Prostate gland (tissue), 2 donors: ENCODE results near the gene TICRR.

Experiments used
- POLR2A ChIP-seq: fragments of 450-650 bp; IDR thresholded peaks from one replicate; pipeline ENCODE4 v1.6.1; 2016; ENCODE audit warnings: antibody characterized with exemption, mild to moderate bottlenecking
- POLR2AphosphoS5 ChIP-seq: sonication (generic); formaldehyde crosslinking; IDR thresholded peaks from one replicate; pipeline ENCODE4 v1.6.1; 2017; ENCODE audit warnings: antibody characterized with exemption
- TF ChIP-seq, protein P1 (sequence below), 4 experiments: fragments of 200-600 bp in 2 of 4; fragments of 450-650 bp in 2 of 4; sonication (generic) in 2 of 4; IDR thresholded peaks; 1 replicate in 3 of 4; 2 replicates in 1 of 4; pipeline ENCODE4 v1.5.1; 2016 to 2019; ENCODE audit warnings: antibody characterized with exemption in 4 of 4, mild to moderate bottlenecking in 2 of 4, moderate library complexity in 2 of 4

DNA sequence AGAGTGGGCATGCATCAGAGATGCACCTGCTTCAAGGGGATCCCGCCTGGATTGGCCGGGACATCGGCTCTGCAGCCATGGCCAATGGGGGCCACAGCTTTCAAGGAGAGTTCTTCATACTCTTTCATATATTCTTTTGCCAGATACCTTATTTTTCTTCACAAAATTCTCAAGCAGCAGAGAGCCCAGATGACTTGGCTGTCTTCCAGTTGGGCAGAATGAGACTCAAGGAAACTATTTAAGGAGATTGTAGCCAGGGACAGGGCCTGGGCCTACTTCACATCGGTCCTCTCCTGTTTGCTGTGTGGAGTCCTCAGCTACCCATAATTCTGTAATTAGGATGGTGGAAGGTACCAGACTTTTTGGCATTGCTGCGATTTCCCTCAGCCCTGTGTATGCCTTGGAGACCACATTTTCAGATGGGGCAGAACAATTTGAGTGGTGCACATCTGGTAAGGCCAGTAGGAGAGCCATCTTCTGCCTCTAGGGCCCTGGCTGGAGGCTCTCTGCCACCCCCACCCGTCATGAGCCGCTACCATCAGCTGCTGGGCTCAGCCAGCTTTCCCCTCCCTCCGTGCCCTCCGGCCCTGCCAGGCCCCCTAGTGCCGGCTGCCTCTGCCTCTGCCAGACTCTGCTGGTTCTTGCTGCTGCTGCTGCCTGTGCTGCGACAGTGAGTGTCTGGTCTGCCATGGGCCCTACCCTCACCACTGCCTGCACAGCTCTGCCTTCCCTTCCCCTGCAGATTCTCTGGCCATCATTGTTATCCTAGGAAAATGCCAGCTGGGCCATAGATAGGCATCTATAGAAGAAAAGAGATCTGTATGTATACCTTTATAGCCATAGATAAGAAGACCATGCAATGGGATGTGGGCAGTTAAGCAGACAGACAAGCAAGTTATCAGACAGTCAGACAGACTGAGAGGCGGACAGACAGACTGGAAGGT, 97.2 kb downstream of the TICRR start:
- TF ChIP-seq, protein P1, sequence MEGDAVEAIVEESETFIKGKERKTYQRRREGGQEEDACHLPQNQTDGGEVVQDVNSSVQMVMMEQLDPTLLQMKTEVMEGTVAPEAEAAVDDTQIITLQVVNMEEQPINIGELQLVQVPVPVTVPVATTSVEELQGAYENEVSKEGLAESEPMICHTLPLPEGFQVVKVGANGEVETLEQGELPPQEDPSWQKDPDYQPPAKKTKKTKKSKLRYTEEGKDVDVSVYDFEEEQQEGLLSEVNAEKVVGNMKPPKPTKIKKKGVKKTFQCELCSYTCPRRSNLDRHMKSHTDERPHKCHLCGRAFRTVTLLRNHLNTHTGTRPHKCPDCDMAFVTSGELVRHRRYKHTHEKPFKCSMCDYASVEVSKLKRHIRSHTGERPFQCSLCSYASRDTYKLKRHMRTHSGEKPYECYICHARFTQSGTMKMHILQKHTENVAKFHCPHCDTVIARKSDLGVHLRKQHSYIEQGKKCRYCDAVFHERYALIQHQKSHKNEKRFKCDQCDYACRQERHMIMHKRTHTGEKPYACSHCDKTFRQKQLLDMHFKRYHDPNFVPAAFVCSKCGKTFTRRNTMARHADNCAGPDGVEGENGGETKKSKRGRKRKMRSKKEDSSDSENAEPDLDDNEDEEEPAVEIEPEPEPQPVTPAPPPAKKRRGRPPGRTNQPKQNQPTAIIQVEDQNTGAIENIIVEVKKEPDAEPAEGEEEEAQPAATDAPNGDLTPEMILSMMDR (IDR thresholded peaks at IDR 0.05), result no peak
- TF ChIP-seq POLR2AphosphoS5 (no peak), POLR2A (no peak)
